Right lobe of liver (tissue), 6 donors: ENCODE measurements around the gene VPS37D. TPM values are rescaled to one million over a fixed set of nuclear protein-coding genes. Genes with fewer than 3 reads are reported as not detected.

Experiments used
- ATAC-seq, 4 donors: fragments of 200-7000 bp; cut with Tn5 transposase; one replicate each; pipeline ENCODE4 v1.9.1; 2020; ENCODE audit warnings: mild to moderate bottlenecking in 4 of 4, moderate library complexity in 4 of 4
- DNase-seq, 3 donors: peaks; one replicate each; pipeline ENCODE4 v3.0.0-alpha.2; 2020
- H3K27ac ChIP-seq, 3 donors: fragments of 200-600 bp; one replicate each; pipeline ENCODE4 v1.8.0; 2022
- H3K27me3 ChIP-seq, 2 donors: fragments of 200-600 bp; one replicate each; pipeline ENCODE4 v1.8.0; 2022
- H3K36me3 ChIP-seq, 4 donors: fragments of 200-600 bp; sonication (generic) in 1 of 4; one replicate each; pipeline versions ENCODE4 v1.5.1 to v1.8.0; 2017 to 2022; ENCODE audit warnings: control low read depth in 1 of 4
- H3K4me1 ChIP-seq, 4 donors: fragments of 200-600 bp; sonication (generic) in 1 of 4; one replicate each; pipeline versions ENCODE4 v1.5.1 to v1.8.0; 2017 to 2022; ENCODE audit warnings: control low read depth in 1 of 4
- H3K4me3 ChIP-seq, 3 donors: fragments of 200-600 bp; one replicate each; pipeline ENCODE4 v1.8.0; 2022
- H3K9me3 ChIP-seq, 4 donors: fragments of 200-600 bp; sonication (generic) in 1 of 4; one replicate each; pipeline versions ENCODE4 v1.5.1 to v1.8.0; 2017 to 2022; ENCODE audit warnings: control low read depth in 1 of 4
- POLR2A ChIP-seq: fragments of 450-650 bp; IDR thresholded peaks from one replicate; pipeline ENCODE4 v1.6.1; 2017; ENCODE audit warnings: antibody characterized with exemption, mild to moderate bottlenecking
- WGBS: methylation state at CpG from one replicate; pipeline ENCODE4 v1.1.6; 2018; ENCODE audit warnings: low coverage, low lambda C conversion rate; ENCODE audit not compliant: insufficient coverage; ENCODE audit errors: missing lambda C conversion rate; 5-methylcytosine and 5-hydroxymethylcytosine counted together
- intact Hi-C, 2 donors: fragments of 100-400 bp; cut with DNase I; formaldehyde crosslinking; loops; one replicate each; pipeline versions ENCODE4 v1.11.2 to v1.14.1; 2022
- total RNA-seq, 6 experiments: library from RNA; depleted of rRNA in 2 of 6; stranded (reverse); fragments of >200 nt in 2 of 6; fragmentation: NEBNext Ultra II Directional in 3 of 6; extraction: Animal tissue kit (Norgen Biotek cat#: 25700) in 3 of 6; gene quantifications; one replicate each; pipeline versions ENCODE4 v1.1.0 to v1.2.4, GENCODE V29; 2016 to 2023
- TF ChIP-seq, protein P1 (sequence below), 4 donors: fragments of 200-600 bp in 3 of 4; fragments of 450-650 bp in 1 of 4; IDR thresholded peaks; one replicate each; pipeline versions ENCODE4 v1.5.1 to v1.8.0; 2016 to 2022; ENCODE audit warnings: antibody characterized with exemption in 4 of 4, mild to moderate bottlenecking in 2 of 4
- donor health status: DM: no; HTN: yes; CAD: no.
- donor health status: DM: no; HTN: no; CAD: no.
- donor health status: DM: no; HTN: no; CAD: no.
- donor health status: DM: no; HTN: yes; CAD: no.
- donor health status: DM: no; HTN: yes; CAD: no.

Gene VPS37D
- total RNA-seq, 6 experiments from 2014 or later = 1.2 to 3.0 (median 2.2) TPM

DNA sequence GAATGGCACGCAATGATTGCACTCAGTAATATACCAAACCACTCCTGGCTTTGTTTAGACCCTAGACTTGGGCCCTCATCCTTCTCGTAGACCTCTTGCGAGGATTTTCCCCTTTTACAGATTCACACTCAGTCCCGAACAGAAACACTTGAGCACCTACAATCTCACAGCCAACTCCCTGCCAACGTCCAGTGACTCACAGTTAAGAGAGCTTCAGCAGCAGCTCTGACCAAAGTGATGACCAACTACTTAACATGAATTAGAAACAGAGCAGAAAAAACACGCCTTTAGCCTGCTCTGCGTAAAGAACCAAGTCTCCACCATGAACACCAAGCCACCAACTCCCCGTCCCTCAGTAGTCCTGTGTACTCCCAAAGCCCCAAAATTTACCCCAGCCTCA lies 13.4 kb downstream of the VPS37D start:
- no peaks in the 10 kb centered on the region for H3K27me3 ChIP-seq
- no peak for DNase-seq
- 76% methylated on average over 8 of the region's 8 CpGs for WGBS
- H3K4me1 ChIP-seq = peaks cover 0 to 29% (median 12%) of the 10 kb centered on the region in 4 donors
- ATAC-seq = no peak
- intact Hi-C loops = no loop called here
- H3K9me3 ChIP-seq = no peaks in the 10 kb centered on the region
- TF ChIP-seq, protein P1, sequence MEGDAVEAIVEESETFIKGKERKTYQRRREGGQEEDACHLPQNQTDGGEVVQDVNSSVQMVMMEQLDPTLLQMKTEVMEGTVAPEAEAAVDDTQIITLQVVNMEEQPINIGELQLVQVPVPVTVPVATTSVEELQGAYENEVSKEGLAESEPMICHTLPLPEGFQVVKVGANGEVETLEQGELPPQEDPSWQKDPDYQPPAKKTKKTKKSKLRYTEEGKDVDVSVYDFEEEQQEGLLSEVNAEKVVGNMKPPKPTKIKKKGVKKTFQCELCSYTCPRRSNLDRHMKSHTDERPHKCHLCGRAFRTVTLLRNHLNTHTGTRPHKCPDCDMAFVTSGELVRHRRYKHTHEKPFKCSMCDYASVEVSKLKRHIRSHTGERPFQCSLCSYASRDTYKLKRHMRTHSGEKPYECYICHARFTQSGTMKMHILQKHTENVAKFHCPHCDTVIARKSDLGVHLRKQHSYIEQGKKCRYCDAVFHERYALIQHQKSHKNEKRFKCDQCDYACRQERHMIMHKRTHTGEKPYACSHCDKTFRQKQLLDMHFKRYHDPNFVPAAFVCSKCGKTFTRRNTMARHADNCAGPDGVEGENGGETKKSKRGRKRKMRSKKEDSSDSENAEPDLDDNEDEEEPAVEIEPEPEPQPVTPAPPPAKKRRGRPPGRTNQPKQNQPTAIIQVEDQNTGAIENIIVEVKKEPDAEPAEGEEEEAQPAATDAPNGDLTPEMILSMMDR (IDR thresholded peaks at IDR 0.05) = no peak
- TF ChIP-seq POLR2A = no peak
- H3K4me3 ChIP-seq = no peak overlapping the region
- H3K36me3 ChIP-seq = no peaks in the 10 kb centered on the region
- no peak overlapping the region for H3K27ac ChIP-seq

DNA sequence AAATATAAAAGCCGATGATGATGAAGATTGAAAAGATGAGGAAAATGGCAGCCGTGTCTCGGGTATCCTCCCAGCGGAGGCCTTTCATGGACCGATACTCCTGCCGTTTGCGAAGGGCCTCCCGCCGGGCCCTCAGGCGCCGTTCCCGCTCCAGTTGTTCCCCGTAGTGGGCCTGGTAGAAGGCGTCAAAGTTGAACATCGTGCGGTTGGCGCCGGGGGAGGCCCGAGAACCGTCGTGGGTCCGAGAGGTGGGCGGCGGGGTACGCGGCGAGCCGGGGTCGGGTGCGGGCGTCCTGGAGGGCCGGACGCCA lies 15.1 kb downstream of the VPS37D start:
- 0% methylated on average over 6 of the region's 33 CpGs for whole genome bisulfite sequencing
- H3K36me3 ChIP-seq = peaks cover 0 to 6% (median 2%) of the 10 kb centered on the region in 4 donors
- no peak for DNase-seq

DNA sequence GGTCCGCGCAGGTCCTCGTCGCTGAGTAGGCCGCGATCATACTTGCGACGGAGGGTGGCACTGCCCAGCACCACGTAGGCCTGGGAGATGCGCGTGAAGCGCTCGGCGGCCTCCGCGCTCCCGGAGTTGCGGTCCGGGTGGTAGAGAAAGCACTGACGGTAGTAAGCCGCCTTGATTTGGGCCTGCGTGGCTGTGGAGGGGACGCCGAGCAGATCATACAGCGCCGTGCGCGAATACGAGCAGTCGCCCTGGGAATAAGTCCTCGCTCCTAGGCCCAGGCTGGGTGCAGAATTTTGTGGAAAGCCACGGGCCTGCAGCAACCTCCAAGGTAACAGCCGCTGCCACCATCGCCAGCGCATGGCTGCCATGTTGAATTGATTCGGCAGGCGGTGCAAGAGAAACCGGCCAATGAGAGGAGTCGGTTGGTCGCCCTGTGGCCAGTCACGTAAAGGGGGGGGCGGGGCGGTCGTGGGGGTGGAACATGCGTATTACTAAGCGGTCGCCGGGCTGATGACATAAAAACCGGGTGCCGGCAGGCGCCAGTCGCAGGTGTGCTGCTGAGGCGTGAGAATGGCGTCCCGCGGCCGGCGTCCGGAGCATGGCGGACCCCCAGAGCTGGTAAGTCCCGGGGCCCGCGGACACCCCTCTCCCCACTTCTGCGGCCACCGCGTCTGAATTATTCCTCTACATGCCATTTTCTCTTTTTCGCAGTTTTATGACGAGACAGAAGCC lies 15.6 kb downstream of the VPS37D start, which contains the start of the genes BUD23 and DNAJC30:
Gene BUD23 (plus strand): TSS at position 542 of the 732 bp plus-strand sequence. CDS start 29 bp downstream, at position 571.
Gene DNAJC30 (minus strand): TSS at position 398 of the 732 bp plus-strand sequence. CDS start 30 bp downstream, at position 368.
- intact Hi-C loops = no loop called here
- peaks cover 0 to 29% (median 12%) of the 10 kb centered on the region in 4 donors for H3K4me1 ChIP-seq
- peak; percentile 74 for TF ChIP-seq POLR2A
- TF ChIP-seq, protein P1 (IDR thresholded peaks at IDR 0.05) = peak in 2 of 4 donors; percentile 10 to 18
- 0% methylated on average over 25 of the region's 68 CpGs for WGBS
- peaks cover 0 to 9% (median 2%) of the 10 kb centered on the region in 4 donors for H3K36me3 ChIP-seq
- peak within 1 kb of the TSS; percentile 71 to 99 (median 74) for H3K4me3 ChIP-seq
- H3K27me3 ChIP-seq = no peaks in the 10 kb centered on the region
- DNase-seq (peak; percentile 96 to 98 (median 97)), ATAC-seq (peak; percentile 98 to 99 (median 98))
- H3K9me3 ChIP-seq = no peaks in the 10 kb centered on the region
- peak within 1 kb of the TSS; percentile 31 to 73 (median 34) for H3K27ac ChIP-seq

More for the DNA sequence above, 15.1 kb downstream of the VPS37D start:
- Histone ChIP-seq H3K4me3 (peak overlapping the region; percentile 71 to 99 (median 74)), H3K27me3 (no peaks in the 10 kb centered on the region), H3K27ac (peak overlapping the region; percentile 25 to 73 (median 31)), H3K9me3 (no peaks in the 10 kb centered on the region), H3K4me1 (peaks cover 0 to 29% (median 12%) of the 10 kb centered on the region in 4 donors)
- ATAC-seq = peak in 1 of 4 donors; percentile 3
- no peak for TF ChIP-seq POLR2A
- TF ChIP-seq, protein P1 (IDR thresholded peaks at IDR 0.05) = no peak
- intact Hi-C loops = no loop called here

DNA sequence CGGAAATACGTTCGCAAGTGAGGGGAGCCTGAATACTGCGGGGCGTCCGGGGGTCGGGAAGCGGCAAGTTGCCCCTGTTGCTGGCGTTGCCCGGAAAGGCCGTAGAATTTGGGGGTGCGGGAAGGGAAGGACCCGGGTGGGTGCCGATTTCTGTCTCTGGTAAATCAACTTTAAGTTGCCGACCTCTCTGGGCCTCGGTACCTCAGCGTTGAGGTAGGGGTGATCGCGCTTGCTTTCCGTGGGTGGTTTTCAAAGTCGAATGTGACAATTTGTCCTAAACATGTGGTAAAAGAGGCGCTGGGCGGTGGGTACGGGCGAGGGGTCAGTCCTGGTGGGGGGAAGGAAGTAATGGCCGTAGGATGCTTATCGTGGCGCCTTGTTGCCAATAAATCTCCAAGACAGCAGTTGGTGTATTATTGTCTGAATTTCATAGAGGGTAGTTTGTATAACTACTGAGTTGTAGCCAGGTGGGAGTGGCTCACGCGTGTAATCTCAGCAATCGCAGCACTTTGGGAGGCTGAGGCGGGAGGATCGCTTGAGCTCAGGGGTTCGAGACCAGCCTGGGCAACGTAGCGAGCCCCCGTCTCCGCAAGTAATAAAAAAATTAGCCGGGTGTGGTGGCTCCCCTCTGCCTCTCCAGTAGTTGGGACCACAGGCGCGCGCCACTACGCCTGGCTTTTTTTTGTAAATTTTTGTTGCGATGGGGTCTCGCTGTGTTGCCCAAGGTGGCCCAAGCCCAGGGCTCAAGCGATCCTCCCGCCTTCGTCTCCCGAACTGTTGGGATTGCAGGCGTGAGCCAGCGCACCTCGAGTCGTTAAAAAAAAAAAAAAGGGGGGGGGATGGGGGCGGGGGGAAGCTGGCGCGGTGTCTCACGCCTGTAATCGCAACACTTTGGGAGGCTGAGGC lies 16.4 kb downstream of the VPS37D start:
- intact Hi-C loops = no loop called here
- H3K27ac ChIP-seq = peak overlapping the region; percentile 30 to 63 (median 34)
- H3K4me1 ChIP-seq = peaks cover 0 to 28% (median 12%) of the 10 kb centered on the region in 4 donors
- peaks cover 0 to 11% (median 2%) of the 10 kb centered on the region in 4 donors for H3K36me3 ChIP-seq
- peak overlapping the region; percentile 71 to 99 (median 74) for H3K4me3 ChIP-seq
- DNase-seq (no peak), ATAC-seq (peak in 2 of 4 donors; percentile 2 to 3)
- no peaks in the 10 kb centered on the region for H3K9me3 ChIP-seq
- H3K27me3 ChIP-seq = no peaks in the 10 kb centered on the region
- no peak for TF ChIP-seq POLR2A
- TF ChIP-seq, protein P1 (IDR thresholded peaks at IDR 0.05) = no peak
- 23% methylated on average over 30 of the region's 58 CpGs for WGBS
